Tibial artery (tissue), 4 donors: ENCODE measurements around the gene DCTN1.
"Not testable (repeated sequence)": the region's sequence is repeated elsewhere in the genome, so short reads cannot be mapped to it uniquely, and the experiment has no call there.

ENCODE experiments used
- DNase-seq, 2 donors: peaks; one replicate each; pipeline ENCODE4 v3.0.0-alpha.2; 2019
- H3K27ac ChIP-seq, 2 donors: fragments of 200-600 bp; sonication (generic) in 1 of 2; 1 replicate in 1 of 2; 2 replicates in 1 of 2; pipeline ENCODE4 v1.5.1; 2018 to 2019; ENCODE audit warnings: mild to moderate bottlenecking in 1 of 2
- H3K27me3 ChIP-seq, 2 donors: fragments of 200-600 bp; sonication (generic) in 1 of 2; one replicate each; pipeline versions ENCODE4 v1.5.1 to v1.6.0; 2016 to 2019
- H3K36me3 ChIP-seq, 3 donors: fragments of 200-600 bp; sonication (generic) in 2 of 3; one replicate each; pipeline ENCODE4 v1.5.1; 2016 to 2019; ENCODE audit warnings: mild to moderate bottlenecking in 2 of 3
- H3K4me1 ChIP-seq, 4 donors: fragments of 200-600 bp; sonication (generic) in 2 of 4; 1 replicate in 3 of 4; 2 replicates in 1 of 4; pipeline ENCODE4 v1.5.1; 2016 to 2019
- H3K4me3 ChIP-seq, 2 donors: fragments of 200-600 bp; sonication (generic) in 1 of 2; 1 replicate in 1 of 2; 2 replicates in 1 of 2; pipeline ENCODE4 v1.5.1; 2018 to 2019; ENCODE audit warnings: mild to moderate bottlenecking in 2 of 2
- H3K9me3 ChIP-seq, 3 donors: fragments of 200-600 bp; sonication (generic) in 1 of 3; one replicate each; pipeline ENCODE4 v1.5.1; 2016 to 2019
- CTCF ChIP-seq, 2 experiments: fragments of 200-600 bp in 1 of 2; fragments of 450-650 bp in 1 of 2; IDR thresholded peaks; one replicate each; pipeline ENCODE4 v1.5.1; 2017 to 2019; ENCODE audit warnings: antibody characterized with exemption in 2 of 2, mild to moderate bottlenecking in 1 of 2, moderate library complexity in 1 of 2
- intact Hi-C: fragments of 100-400 bp; cut with DNase I; formaldehyde crosslinking; loops from one replicate; pipeline ENCODE4 v1.15.0; 2023; ENCODE audit warnings: low total_unique reads

Gene DCTN1

GRCh38 chr2:74424995-74425406, 44.9 kb upstream of the DCTN1 start:
- intact Hi-C loops, result no loop called here
- H3K9me3 ChIP-seq, result no peaks in the 10 kb centered on the region
- no peak for TF ChIP-seq CTCF (IDR thresholded peaks at IDR 0.05)
- peaks cover 5 to 50% (median 39%) of the 10 kb centered on the region in 3 donors for H3K36me3 ChIP-seq
- no peak overlapping the region for H3K27ac ChIP-seq
- H3K4me3 ChIP-seq, result no peak overlapping the region
- H3K4me1 ChIP-seq, result peaks cover 0 to 8% (median 4%) of the 10 kb centered on the region in 4 donors
- no peak for DNase-seq
- H3K27me3 ChIP-seq, result no peaks in the 10 kb centered on the region

- DNase-seq, result no peak
- Histone ChIP-seq H3K27ac (no peak overlapping the region), H3K27me3 (no peaks in the 10 kb centered on the region), H3K9me3 (no peaks in the 10 kb centered on the region), H3K4me3 (no peak overlapping the region), H3K4me1 (peaks cover 0 to 8% (median 4%) of the 10 kb centered on the region in 4 donors), H3K36me3 (peaks cover under 1 to 44% (median 33%) of the 10 kb centered on the region in 3 donors)
- intact Hi-C loops, result no loop called here
- TF ChIP-seq CTCF (IDR thresholded peaks at IDR 0.05), result no peak
These were observed 44.3 kb upstream of the DCTN1 start for GRCh38 chr2:74424139-74424992.

GRCh38 chr2:74423231-74424095, 43.4 kb upstream of the DCTN1 start:
- H3K9me3 ChIP-seq, result no peaks in the 10 kb centered on the region
- H3K27ac ChIP-seq, result no peak overlapping the region
- H3K4me1 ChIP-seq, result peaks cover 0 to 17% (median 10%) of the 10 kb centered on the region in 4 donors
- H3K36me3 ChIP-seq, result peaks cover 0 to 35% (median 24%) of the 10 kb centered on the region in 3 donors
- no peak overlapping the region for H3K4me3 ChIP-seq
- intact Hi-C loops, result no loop called here
- DNase-seq, result no peak
- TF ChIP-seq CTCF (IDR thresholded peaks at IDR 0.05), result no peak
- H3K27me3 ChIP-seq, result no peaks in the 10 kb centered on the region

GRCh38 chr2:74421221-74421870, 41.2 kb upstream of the DCTN1 start, which contains the start of the genes C2orf81 and WDR54:
TSS of gene C2orf81 (minus strand) at chr2:74421619. CDS start at chr2:74421560, 59 bp downstream.
TSS of gene WDR54 (plus strand) at chr2:74421730. CDS start at chr2:74422154, 424 bp downstream.
- Histone ChIP-seq H3K4me1 (peaks cover 0 to 22% (median 13%) of the 10 kb centered on the region in 4 donors), H3K9me3 (no peaks in the 10 kb centered on the region), H3K36me3 (peaks cover 0 to 14% (median 5%) of the 10 kb centered on the region in 3 donors), H3K27ac (peak within 1 kb of the TSS; percentile 62 to 66), H3K27me3 (no peaks in the 10 kb centered on the region), H3K4me3 (peak within 1 kb of the TSS; percentile 57 to 78)
- peak; percentile 78 to 88 for DNase-seq
- intact Hi-C loops, result no loop called here
- no peak for TF ChIP-seq CTCF (IDR thresholded peaks at IDR 0.05)

GRCh38 chr2:74420443-74421103, 40.5 kb upstream of the DCTN1 start:
- H3K36me3 ChIP-seq, DNase-seq, H3K27me3 ChIP-seq, H3K9me3 ChIP-seq, intact Hi-C loops: not testable (repeated sequence)
- H3K27ac ChIP-seq, result peak overlapping the region in 1 of 2 donors; percentile 66
- peaks cover 0 to 26% (median 14%) of the 10 kb centered on the region in 4 donors for H3K4me1 ChIP-seq
- H3K4me3 ChIP-seq, result peak overlapping the region; percentile 57 to 78
